CD14-positive monocyte (primary cell): ENCODE data around the gene P2RX6. TPM values are rescaled to one million over a fixed set of nuclear protein-coding genes. Genes with fewer than 3 reads are reported as not detected.
A peak's percentile ranks its signal among the peaks of the same experiment; 100 is the strongest.

ENCODE experiments used
- DNase-seq, 3 donors: peaks; one replicate each; pipeline ENCODE4 v3.0.0-alpha.2; 2011 to 2022
- H2AFZ ChIP-seq: 2 replicates; pipeline ENCODE4 v1.6.0; 2012; ENCODE audit warnings: mild to moderate bottlenecking, low read depth, low read length, inconsistent platforms; ENCODE audit not compliant: insufficient read depth, poor library complexity, severe bottlenecking
- H3K27ac ChIP-seq, 2 donors: 1 replicate in 1 of 2; 2 replicates in 1 of 2; pipeline ENCODE4 v1.5.1; 2012 to 2013; ENCODE audit warnings: low read length in 2 of 2, control low read depth in 1 of 2, inconsistent platforms in 1 of 2, low read depth in 1 of 2, mild to moderate bottlenecking in 1 of 2
- H3K27me3 ChIP-seq, 2 donors: one replicate each; pipeline versions ENCODE4 v1.6.0 to v1.6.1; 2011 to 2013; ENCODE audit warnings: low read length in 2 of 2; ENCODE audit not compliant: control insufficient read depth in 2 of 2, insufficient read depth in 2 of 2
- H3K36me3 ChIP-seq, 2 donors: replicated peaks in 1 of 2; 1 replicate in 1 of 2; 2 replicates in 1 of 2; pipeline versions ENCODE4 v1.5.1 to v1.6.1; 2012 to 2013; ENCODE audit warnings: low read length in 2 of 2, control low read depth in 1 of 2, inconsistent platforms in 1 of 2, mild to moderate bottlenecking in 1 of 2; ENCODE audit not compliant: insufficient read depth in 2 of 2, control insufficient read depth in 1 of 2
- H3K4me1 ChIP-seq, 2 donors: 1 replicate in 1 of 2; 2 replicates in 1 of 2; pipeline versions ENCODE4 v1.5.1 to v1.6.1; 2012 to 2013; ENCODE audit warnings: low read length in 2 of 2, control low read depth in 1 of 2, inconsistent platforms in 1 of 2, mild to moderate bottlenecking in 1 of 2, moderate library complexity in 1 of 2; ENCODE audit not compliant: insufficient read depth in 2 of 2, control insufficient read depth in 1 of 2
- H3K4me2 ChIP-seq: replicated peaks from 2 replicates; pipeline ENCODE3; 2012; ENCODE audit warnings: low read length, moderate library complexity, mild to moderate bottlenecking; ENCODE audit not compliant: poor library complexity, severe bottlenecking; ENCODE audit errors: extremely low read depth
- H3K4me3 ChIP-seq, 3 experiments: fragments of 200-600 bp in 1 of 3; sonication (generic) in 1 of 3; replicated peaks in 1 of 3; 1 replicate in 2 of 3; 2 replicates in 1 of 3; pipeline ENCODE4 v1.5.1; 2011 to 2013; ENCODE audit warnings: low read length in 3 of 3, mild to moderate bottlenecking in 3 of 3, control low read depth in 2 of 3, low read depth in 2 of 3, inconsistent platforms in 1 of 3, moderate library complexity in 1 of 3
- H3K79me2 ChIP-seq: 2 replicates; pipeline ENCODE4 v1.6.0; 2012; ENCODE audit warnings: mild to moderate bottlenecking, control low read depth, inconsistent platforms, low read length, moderate library complexity; ENCODE audit not compliant: insufficient read depth
- H3K9ac ChIP-seq: 2 replicates; pipeline ENCODE4 v1.6.0; 2017; ENCODE audit warnings: low read length, mild to moderate bottlenecking; ENCODE audit not compliant: insufficient read depth, poor library complexity, severe bottlenecking
- H3K9me3 ChIP-seq, 2 donors: replicated peaks in 1 of 2; 1 replicate in 1 of 2; 2 replicates in 1 of 2; pipeline versions ENCODE4 v1.5.1 to v1.6.1; 2012 to 2013; ENCODE audit warnings: low read length in 2 of 2, control low read depth in 1 of 2; ENCODE audit not compliant: control insufficient read depth in 1 of 2, insufficient read depth in 1 of 2
- H4K20me1 ChIP-seq: 2 replicates; pipeline ENCODE4 v1.6.0; 2012; ENCODE audit warnings: mild to moderate bottlenecking, low read length, control low read depth, moderate library complexity; ENCODE audit not compliant: insufficient read depth
- H3K27ac Mint-ChIP-seq, 7 donors: one replicate each; pipeline ENCODE4 v1.8.0; 2020; ENCODE audit warnings: mild to moderate bottlenecking in 7 of 7, mixed read lengths in 7 of 7, moderate library complexity in 6 of 7, inconsistent platforms in 2 of 7
- H3K27me3 Mint-ChIP-seq, 3 donors: one replicate each; pipeline ENCODE4 v1.8.0; 2021 to 2022; ENCODE audit warnings: low read depth in 3 of 3, mild to moderate bottlenecking in 3 of 3, mixed read lengths in 3 of 3, moderate library complexity in 3 of 3, inconsistent platforms in 1 of 3
- H3K36me3 Mint-ChIP-seq, 2 donors: one replicate each; pipeline ENCODE4 v1.8.0; 2020; ENCODE audit warnings: mixed read lengths in 2 of 2, inconsistent platforms in 1 of 2, mild to moderate bottlenecking in 1 of 2
- H3K4me1 Mint-ChIP-seq: one replicate; pipeline ENCODE4 v1.8.0; 2020; ENCODE audit warnings: mild to moderate bottlenecking, mixed read lengths
- H3K4me3 Mint-ChIP-seq, 2 donors: one replicate each; pipeline ENCODE4 v1.8.0; 2020; ENCODE audit warnings: mild to moderate bottlenecking in 2 of 2, mixed read lengths in 2 of 2, moderate library complexity in 1 of 2
- H3K9me3 Mint-ChIP-seq, 7 donors: one replicate each; pipeline ENCODE4 v1.8.0; 2020 to 2022; ENCODE audit warnings: mixed read lengths in 7 of 7, mild to moderate bottlenecking in 6 of 7, moderate library complexity in 6 of 7, inconsistent platforms in 2 of 7
- WGBS: methylation state at CpG from one replicate; pipeline ENCODE4 v1.1.5; 2013; ENCODE audit warnings: missing lambda C conversion rate; ENCODE audit not compliant: insufficient coverage; 5-methylcytosine and 5-hydroxymethylcytosine counted together
- intact Hi-C, 2 donors: fragments of 100-400 bp; cut with micrococcal nuclease; formaldehyde crosslinking; loops; one replicate each; pipeline versions ENCODE4 v1.15.0 to v1.15.1; 2023
- polyA plus RNA-seq, 3 donors: library from polyadenylated mRNA; depleted of rRNA in 1 of 3; unstranded in 2 of 3; stranded (reverse) in 1 of 3; fragments of 300-500 nt in 2 of 3; fragments of >200 nt in 1 of 3; fragmentation: Illumina TruSeq in 2 of 3; gene quantifications; 1 replicate in 2 of 3; 2 replicates in 1 of 3; pipeline ENCODE4 v1.2.3, GENCODE V29; 2012 to 2021
- TF ChIP-seq, protein P1 (sequence below): fragments of 200-600 bp; IDR thresholded peaks from one replicate; pipeline ENCODE4 v1.8.0; 2022; ENCODE audit warnings: antibody characterized with exemption, mild to moderate bottlenecking

Gene P2RX6
- polyA plus RNA-seq, 3 donors: not detected

DNA sequence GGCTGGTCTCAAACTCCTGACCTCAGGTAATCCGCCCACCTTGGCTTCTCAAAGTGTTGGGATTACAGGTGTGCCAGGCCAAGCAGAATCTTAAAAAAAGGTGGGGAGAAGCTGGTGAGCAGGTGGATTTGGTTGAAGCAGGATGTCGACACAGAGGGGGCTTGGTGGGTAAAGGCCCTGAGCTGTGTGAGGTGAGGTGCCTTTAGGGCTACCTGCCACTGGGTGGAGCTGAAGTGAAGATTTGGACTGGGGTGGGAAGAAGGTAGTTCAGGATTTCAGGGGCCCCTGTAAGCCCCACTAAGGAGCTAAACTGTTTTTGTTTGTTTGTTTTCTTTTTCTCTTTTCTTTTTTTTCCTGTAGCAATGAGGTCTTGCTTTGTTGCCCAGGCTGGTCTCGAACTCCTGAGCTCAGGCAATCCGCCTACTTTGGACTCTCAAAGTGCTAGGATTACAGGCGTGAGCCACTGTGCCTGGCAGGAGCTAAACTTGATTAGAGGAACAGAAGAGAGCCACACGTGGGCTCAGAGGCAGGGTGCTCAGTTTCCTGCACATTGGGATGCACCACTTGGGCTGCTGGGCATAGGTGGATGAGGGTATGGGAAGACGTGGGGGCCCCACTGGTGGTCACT, 6.0 kb downstream of the P2RX6 start:
- no peaks in the 10 kb centered on the region for H3K4me1 Mint-ChIP-seq
- no peak overlapping the region for H3K27ac Mint-ChIP-seq

DNA sequence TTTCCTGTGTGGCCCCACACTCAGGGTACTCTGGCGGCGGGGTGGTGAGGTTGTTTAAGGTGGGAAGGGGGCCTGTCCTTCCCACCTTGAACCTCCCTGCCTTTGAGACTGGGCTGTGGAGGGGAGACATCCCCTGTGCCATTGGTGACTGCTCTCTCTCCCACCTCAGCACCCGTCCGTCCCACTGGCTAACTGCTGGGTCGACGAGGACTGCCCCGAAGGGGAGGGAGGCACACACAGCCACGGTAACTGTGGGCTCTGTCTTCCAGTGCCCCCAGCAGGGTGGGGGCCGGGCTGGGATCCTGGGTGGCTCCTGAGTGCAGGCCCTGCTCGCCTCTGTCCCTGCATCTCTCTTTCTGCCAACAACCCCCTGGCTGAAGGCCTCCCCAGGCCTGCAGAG, 7.5 kb downstream of the P2RX6 start:
- Histone ChIP-seq H3K4me3 (no peak overlapping the region), H3K27me3 (no peaks in the 10 kb centered on the region), H3K27ac (no peak overlapping the region), H4K20me1 (no peaks in the 10 kb centered on the region), H3K4me2 (no peak overlapping the region), H3K36me3 (no peaks in the 10 kb centered on the region), H2AFZ (no peak overlapping the region), H3K9me3 (no peaks in the 10 kb centered on the region), H3K9ac (no peak overlapping the region), H3K4me1 (no peaks in the 10 kb centered on the region), H3K79me2 (no peaks in the 10 kb centered on the region)
- intact Hi-C loops: loop anchor here in 1 of 2 donors (10.0 kb wide), 1 partner anchor 58 kb away; the partner anchor contains the start of gene AIFM3
- DNase-seq: no peak
- Mint-ChIP-seq H3K9me3 (peaks cover 0 to 3% (median 0%) of the 10 kb centered on the region in 7 donors), H3K27me3 (peaks cover 5 to 9% (median 8%) of the 10 kb centered on the region in 3 donors), H3K36me3 (no peaks in the 10 kb centered on the region), H3K4me1 (no peaks in the 10 kb centered on the region), H3K27ac (no peak overlapping the region), H3K4me3 (no peak overlapping the region)
- TF ChIP-seq, protein P1, sequence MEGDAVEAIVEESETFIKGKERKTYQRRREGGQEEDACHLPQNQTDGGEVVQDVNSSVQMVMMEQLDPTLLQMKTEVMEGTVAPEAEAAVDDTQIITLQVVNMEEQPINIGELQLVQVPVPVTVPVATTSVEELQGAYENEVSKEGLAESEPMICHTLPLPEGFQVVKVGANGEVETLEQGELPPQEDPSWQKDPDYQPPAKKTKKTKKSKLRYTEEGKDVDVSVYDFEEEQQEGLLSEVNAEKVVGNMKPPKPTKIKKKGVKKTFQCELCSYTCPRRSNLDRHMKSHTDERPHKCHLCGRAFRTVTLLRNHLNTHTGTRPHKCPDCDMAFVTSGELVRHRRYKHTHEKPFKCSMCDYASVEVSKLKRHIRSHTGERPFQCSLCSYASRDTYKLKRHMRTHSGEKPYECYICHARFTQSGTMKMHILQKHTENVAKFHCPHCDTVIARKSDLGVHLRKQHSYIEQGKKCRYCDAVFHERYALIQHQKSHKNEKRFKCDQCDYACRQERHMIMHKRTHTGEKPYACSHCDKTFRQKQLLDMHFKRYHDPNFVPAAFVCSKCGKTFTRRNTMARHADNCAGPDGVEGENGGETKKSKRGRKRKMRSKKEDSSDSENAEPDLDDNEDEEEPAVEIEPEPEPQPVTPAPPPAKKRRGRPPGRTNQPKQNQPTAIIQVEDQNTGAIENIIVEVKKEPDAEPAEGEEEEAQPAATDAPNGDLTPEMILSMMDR: no peak
- 86% methylated on average over 3 of the region's 10 CpGs for WGBS

More for the DNA sequence above, 6.0 kb downstream of the P2RX6 start:
- H2AFZ ChIP-seq: no peak overlapping the region
- H3K4me1 ChIP-seq: no peaks in the 10 kb centered on the region
- no peaks in the 10 kb centered on the region for H3K36me3 Mint-ChIP-seq
- H3K4me2 ChIP-seq: no peak overlapping the region
- no peak overlapping the region for H3K4me3 ChIP-seq
- H3K27me3 Mint-ChIP-seq: peaks cover 5 to 19% (median 10%) of the 10 kb centered on the region in 3 donors
- H3K36me3 ChIP-seq: no peaks in the 10 kb centered on the region
- no peaks in the 10 kb centered on the region for H3K79me2 ChIP-seq
- H3K9me3 ChIP-seq: no peaks in the 10 kb centered on the region
- H3K9ac ChIP-seq: no peak overlapping the region
- no peak for DNase-seq
- no peaks in the 10 kb centered on the region for H3K27me3 ChIP-seq
- H3K4me3 Mint-ChIP-seq: no peak overlapping the region
- TF ChIP-seq, protein P1: peak; percentile 32
- H3K9me3 Mint-ChIP-seq: peaks cover 0 to 5% (median 0%) of the 10 kb centered on the region in 7 donors
- H3K27ac ChIP-seq: no peak overlapping the region
- 62% methylated on average over 6 of the region's 7 CpGs for WGBS
- intact Hi-C loops: loop anchor here in 1 of 2 donors (10.0 kb wide), 1 partner anchor 56 kb away; the partner anchor contains the start of gene AIFM3
- no peaks in the 10 kb centered on the region for H4K20me1 ChIP-seq
